GM12865 (cell line): ENCODE measurements around the gene MRGPRX3.
"Not testable (repeated sequence)": the region's sequence is repeated elsewhere in the genome, so short reads cannot be mapped to it uniquely, and the experiment has no call there.

Source experiments
- DNase-seq: peaks from one replicate; pipeline ENCODE4 v3.0.0; 2010; ENCODE audit warnings: low read depth
- H3K4me3 ChIP-seq: 2 replicates; pipeline ENCODE4 v1.5.1; 2011; ENCODE audit warnings: mild to moderate bottlenecking, low read depth, low read length, control low read depth
- CTCF ChIP-seq: IDR thresholded peaks from 2 replicates; pipeline ENCODE4 v1.5.1; 2011; ENCODE audit warnings: low read length, control low read depth, low read depth, inconsistent platforms; ENCODE audit not compliant: insufficient read depth; ENCODE audit errors: missing control alignments

Gene MRGPRX3

GRCh38 chr11:18105086-18105801 lies 27.1 kb upstream of the MRGPRX3 start:
- peak overlapping the region; percentile 94 for H3K4me3 ChIP-seq
- TF ChIP-seq CTCF, result no peak
- DNase-seq, result peak; percentile 6

- H3K4me3 ChIP-seq, result peak within 1 kb of the TSS; percentile 94
- TF ChIP-seq CTCF, result peak; percentile 91
- peak; percentile 93 for DNase-seq
These were observed 26.4 kb upstream of the MRGPRX3 start, which contains the start of gene SAAL1 for GRCh38 chr11:18105802-18106574. TSS of gene SAAL1 (minus strand) at chr11:18106082. CDS start at chr11:18106041, 41 bp downstream.

- TF ChIP-seq CTCF, result no peak
- no peak overlapping the region for H3K4me3 ChIP-seq
- no peak for DNase-seq
These were observed 25.7 kb upstream of the MRGPRX3 start for GRCh38 chr11:18106688-18107087.

GRCh38 chr11:18108254-18108653 lies 24.1 kb upstream of the MRGPRX3 start:
- no peak for TF ChIP-seq CTCF
- no peak for DNase-seq
- H3K4me3 ChIP-seq, result no peak overlapping the region

- DNase-seq, result no peak
- H3K4me3 ChIP-seq, result no peak overlapping the region
- no peak for TF ChIP-seq CTCF
These were observed 21.4 kb upstream of the MRGPRX3 start for GRCh38 chr11:18111005-18111404.

- no peak overlapping the region for H3K4me3 ChIP-seq
- peak; percentile 81 for DNase-seq
- TF ChIP-seq CTCF, result peak; percentile 88
These were observed 16.8 kb upstream of the MRGPRX3 start for GRCh38 chr11:18115360-18116127.

- DNase-seq, H3K4me3 ChIP-seq: not testable (repeated sequence)
These were observed 11.0 kb upstream of the MRGPRX3 start for GRCh38 chr11:18121331-18121828.

- H3K4me3 ChIP-seq, DNase-seq: not testable (repeated sequence)
These were observed 1.3 kb upstream of the MRGPRX3 start for GRCh38 chr11:18131115-18131514.
